Activated T-helper 1 cell treated with anti-CD3 and anti-CD28 coated beads, Interleukin-2, amount 50 U/mL, for 16 hours (primary cell): ENCODE data around the gene AGL.
"Not testable (repeated sequence)": the region's sequence is repeated elsewhere in the genome, so short reads cannot be mapped to it uniquely, and the experiment has no call there.

Experiments
- DNase-seq, 2 donors: peaks; one replicate each; pipeline ENCODE4 v3.0.0-alpha.2; 2020; ENCODE audit warnings: low read depth in 1 of 2, low spot score in 1 of 2

The AGL gene

GRCh38 chr1:99936071-99936470, 85.9 kb downstream of the AGL start:
- DNase-seq, result no peak

- no peak for DNase-seq
Observed at GRCh38 chr1:99942723-99943122, 92.6 kb downstream of the AGL start.

- no peak for DNase-seq
Observed at GRCh38 chr1:99943223-99943794, 93.1 kb downstream of the AGL start.

GRCh38 chr1:99944192-99944591, 94.0 kb downstream of the AGL start:
- DNase-seq, result no peak

GRCh38 chr1:99945174-99945573, 95.0 kb downstream of the AGL start:
- DNase-seq, result no peak

GRCh38 chr1:99950486-99950885, 100.3 kb downstream of the AGL start:
- no peak for DNase-seq

- no peak for DNase-seq
Observed at GRCh38 chr1:99952522-99952921, 102.4 kb downstream of the AGL start.

- no peak for DNase-seq
Observed at GRCh38 chr1:99955375-99955774, 105.2 kb downstream of the AGL start.

GRCh38 chr1:99956755-99957154, 106.6 kb downstream of the AGL start:
- DNase-seq, result no peak

GRCh38 chr1:99957818-99958217, 107.7 kb downstream of the AGL start:
- no peak for DNase-seq

GRCh38 chr1:99959189-99959705, 109.1 kb downstream of the AGL start:
- not testable (repeated sequence) for DNase-seq

GRCh38 chr1:99960260-99960659, 110.1 kb downstream of the AGL start:
- not testable (repeated sequence) for DNase-seq

- no peak for DNase-seq
Observed at GRCh38 chr1:99963041-99963795, 113.1 kb downstream of the AGL start.

GRCh38 chr1:99964806-99965205, 114.6 kb downstream of the AGL start:
- DNase-seq, result no peak

- no peak for DNase-seq
Observed at GRCh38 chr1:99965646-99966375, 115.7 kb downstream of the AGL start.

- no peak for DNase-seq
Observed at GRCh38 chr1:99968214-99968613, 118.1 kb downstream of the AGL start.

GRCh38 chr1:99969260-99969728, 119.1 kb downstream of the AGL start:
- DNase-seq, result no peak

GRCh38 chr1:99969729-99970621, 119.8 kb downstream of the AGL start, which contains the start of gene SLC35A3:
Gene SLC35A3 (plus strand): TSS chr1:99969996. CDS start chr1:99993555, 23,559 bp downstream.
- DNase-seq, result peak; percentile 60 to 68

- DNase-seq, result no peak
Observed at GRCh38 chr1:99970713-99971255, 120.6 kb downstream of the AGL start.

GRCh38 chr1:99972066-99972465, 121.9 kb downstream of the AGL start:
- not testable (repeated sequence) for DNase-seq
